A549 (cell line): Measurements from ENCODE around the gene FAM219A.

Source experiments
- CHD2 ChIP-seq: fragments of 150-350 bp; IDR thresholded peaks from 2 replicates; pipeline ENCODE4 v1.6.1; 2014; ENCODE audit warnings: low read length; ENCODE audit not compliant: partially characterized antibody
- FOSL2 ChIP-seq, 2 experiments: fragments of 450-650 bp in 1 of 2; fragments of >200 bp in 1 of 2; sonication (Bioruptor Twin) in 1 of 2; formaldehyde crosslinking; IDR thresholded peaks; 2 replicates each; pipeline versions ENCODE4 v1.5.0 to v1.6.1; 2016 to 2020; ENCODE audit warnings: mild to moderate bottlenecking in 1 of 2, moderate library complexity in 1 of 2
- MAFK ChIP-seq: fragments of 450-650 bp; IDR thresholded peaks from 2 replicates; pipeline ENCODE4 v1.6.1; 2014; ENCODE audit not compliant: partially characterized antibody
- MYC ChIP-seq: IDR thresholded peaks from 2 replicates; pipeline ENCODE4 v1.6.1; 2012; ENCODE audit warnings: mild to moderate bottlenecking, inconsistent platforms, low read length, improper control_type of control experiment, borderline replicate concordance
- POLR2AphosphoS2 ChIP-seq: conservative IDR thresholded peaks from 2 replicates; pipeline ENCODE4 v1.6.1; 2012; ENCODE audit warnings: low read length, improper control_type of control experiment, inconsistent platforms
- RCOR1 ChIP-seq: fragments of 150-350 bp; IDR thresholded peaks from 2 replicates; pipeline ENCODE4 v1.6.1; 2014; ENCODE audit warnings: antibody characterized with exemption, low read length, low read depth
- RFX5 ChIP-seq: fragments of 450-650 bp; IDR thresholded peaks from 2 replicates; pipeline ENCODE4 v1.7.1; 2014; ENCODE audit warnings: antibody characterized with exemption, mild to moderate bottlenecking, moderate library complexity
- RNF2 ChIP-seq: fragments of 200-600 bp; sonication (generic); IDR thresholded peaks from 2 replicates; pipeline ENCODE4 v1.6.1; 2016; ENCODE audit warnings: low read depth, mild to moderate bottlenecking, antibody characterized with exemption, moderate library complexity, borderline replicate concordance
- SREBF2 ChIP-seq: fragments of 450-650 bp; IDR thresholded peaks from 2 replicates; pipeline ENCODE4 v1.6.1; 2014; ENCODE audit warnings: mild to moderate bottlenecking, moderate library complexity
- TF ChIP-seq, protein P1 (sequence below): fragments of >200 bp; sonication (Bioruptor Twin); formaldehyde crosslinking; IDR thresholded peaks from 3 replicates; pipeline ENCODE4 v1.5.1; 2016
- TF ChIP-seq, protein P2 (sequence below): fragments of 200-600 bp; sonication (generic); IDR thresholded peaks from 2 replicates; pipeline ENCODE4 v1.6.1; 2016; ENCODE audit warnings: antibody characterized with exemption, mild to moderate bottlenecking, moderate library complexity
- TF ChIP-seq, protein P3 (sequence below): IDR thresholded peaks from 2 replicates; pipeline ENCODE4 v1.6.1; 2012
- TF ChIP-seq, protein P4 (sequence below): IDR thresholded peaks from 2 replicates; pipeline ENCODE4 v1.6.1; 2012

DNA sequence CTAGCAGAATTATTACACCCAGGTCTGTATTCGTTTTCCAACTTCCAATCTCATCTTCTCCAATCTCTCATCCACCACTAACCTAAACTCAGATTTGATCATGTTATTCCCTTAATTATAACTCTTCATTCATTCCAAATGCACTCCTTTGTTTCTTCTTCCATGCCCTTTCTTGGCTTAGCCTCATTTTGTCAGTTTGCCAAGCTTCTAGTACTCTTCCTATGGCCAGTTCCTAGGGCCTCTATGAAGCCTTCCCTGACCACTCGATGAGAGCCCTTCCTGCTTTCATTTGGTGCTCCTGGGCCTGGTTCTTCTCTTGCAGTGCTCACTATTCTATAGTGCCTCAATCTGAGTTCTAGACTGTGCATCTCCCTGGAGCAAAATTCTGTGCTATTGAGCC lies 5.8 kb downstream of the FAM219A start:
- TF ChIP-seq, protein P1, sequence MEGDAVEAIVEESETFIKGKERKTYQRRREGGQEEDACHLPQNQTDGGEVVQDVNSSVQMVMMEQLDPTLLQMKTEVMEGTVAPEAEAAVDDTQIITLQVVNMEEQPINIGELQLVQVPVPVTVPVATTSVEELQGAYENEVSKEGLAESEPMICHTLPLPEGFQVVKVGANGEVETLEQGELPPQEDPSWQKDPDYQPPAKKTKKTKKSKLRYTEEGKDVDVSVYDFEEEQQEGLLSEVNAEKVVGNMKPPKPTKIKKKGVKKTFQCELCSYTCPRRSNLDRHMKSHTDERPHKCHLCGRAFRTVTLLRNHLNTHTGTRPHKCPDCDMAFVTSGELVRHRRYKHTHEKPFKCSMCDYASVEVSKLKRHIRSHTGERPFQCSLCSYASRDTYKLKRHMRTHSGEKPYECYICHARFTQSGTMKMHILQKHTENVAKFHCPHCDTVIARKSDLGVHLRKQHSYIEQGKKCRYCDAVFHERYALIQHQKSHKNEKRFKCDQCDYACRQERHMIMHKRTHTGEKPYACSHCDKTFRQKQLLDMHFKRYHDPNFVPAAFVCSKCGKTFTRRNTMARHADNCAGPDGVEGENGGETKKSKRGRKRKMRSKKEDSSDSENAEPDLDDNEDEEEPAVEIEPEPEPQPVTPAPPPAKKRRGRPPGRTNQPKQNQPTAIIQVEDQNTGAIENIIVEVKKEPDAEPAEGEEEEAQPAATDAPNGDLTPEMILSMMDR, result no peak
- TF ChIP-seq, protein P2, sequence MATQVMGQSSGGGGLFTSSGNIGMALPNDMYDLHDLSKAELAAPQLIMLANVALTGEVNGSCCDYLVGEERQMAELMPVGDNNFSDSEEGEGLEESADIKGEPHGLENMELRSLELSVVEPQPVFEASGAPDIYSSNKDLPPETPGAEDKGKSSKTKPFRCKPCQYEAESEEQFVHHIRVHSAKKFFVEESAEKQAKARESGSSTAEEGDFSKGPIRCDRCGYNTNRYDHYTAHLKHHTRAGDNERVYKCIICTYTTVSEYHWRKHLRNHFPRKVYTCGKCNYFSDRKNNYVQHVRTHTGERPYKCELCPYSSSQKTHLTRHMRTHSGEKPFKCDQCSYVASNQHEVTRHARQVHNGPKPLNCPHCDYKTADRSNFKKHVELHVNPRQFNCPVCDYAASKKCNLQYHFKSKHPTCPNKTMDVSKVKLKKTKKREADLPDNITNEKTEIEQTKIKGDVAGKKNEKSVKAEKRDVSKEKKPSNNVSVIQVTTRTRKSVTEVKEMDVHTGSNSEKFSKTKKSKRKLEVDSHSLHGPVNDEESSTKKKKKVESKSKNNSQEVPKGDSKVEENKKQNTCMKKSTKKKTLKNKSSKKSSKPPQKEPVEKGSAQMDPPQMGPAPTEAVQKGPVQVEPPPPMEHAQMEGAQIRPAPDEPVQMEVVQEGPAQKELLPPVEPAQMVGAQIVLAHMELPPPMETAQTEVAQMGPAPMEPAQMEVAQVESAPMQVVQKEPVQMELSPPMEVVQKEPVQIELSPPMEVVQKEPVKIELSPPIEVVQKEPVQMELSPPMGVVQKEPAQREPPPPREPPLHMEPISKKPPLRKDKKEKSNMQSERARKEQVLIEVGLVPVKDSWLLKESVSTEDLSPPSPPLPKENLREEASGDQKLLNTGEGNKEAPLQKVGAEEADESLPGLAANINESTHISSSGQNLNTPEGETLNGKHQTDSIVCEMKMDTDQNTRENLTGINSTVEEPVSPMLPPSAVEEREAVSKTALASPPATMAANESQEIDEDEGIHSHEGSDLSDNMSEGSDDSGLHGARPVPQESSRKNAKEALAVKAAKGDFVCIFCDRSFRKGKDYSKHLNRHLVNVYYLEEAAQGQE, result no peak
- no peak for TF ChIP-seq SREBF2
- TF ChIP-seq POLR2AphosphoS2, result no peak
- no peak for TF ChIP-seq RNF2
- no peak for TF ChIP-seq MYC
- TF ChIP-seq, protein P3, sequence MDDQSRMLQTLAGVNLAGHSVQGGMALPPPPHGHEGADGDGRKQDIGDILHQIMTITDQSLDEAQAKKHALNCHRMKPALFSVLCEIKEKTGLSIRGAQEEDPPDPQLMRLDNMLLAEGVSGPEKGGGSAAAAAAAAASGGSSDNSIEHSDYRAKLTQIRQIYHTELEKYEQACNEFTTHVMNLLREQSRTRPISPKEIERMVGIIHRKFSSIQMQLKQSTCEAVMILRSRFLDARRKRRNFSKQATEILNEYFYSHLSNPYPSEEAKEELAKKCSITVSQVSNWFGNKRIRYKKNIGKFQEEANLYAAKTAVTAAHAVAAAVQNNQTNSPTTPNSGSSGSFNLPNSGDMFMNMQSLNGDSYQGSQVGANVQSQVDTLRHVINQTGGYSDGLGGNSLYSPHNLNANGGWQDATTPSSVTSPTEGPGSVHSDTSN, result no peak
- no peak for TF ChIP-seq RFX5
- TF ChIP-seq CHD2, result no peak
- TF ChIP-seq RCOR1, result no peak
- TF ChIP-seq MAFK, result no peak
- TF ChIP-seq FOSL2 (IDR thresholded peaks at IDR 0.05), result no peak
- no peak for TF ChIP-seq FOSL2 (CRISPR knock-in tag; IDR thresholded peaks at IDR 0.05)
- TF ChIP-seq, protein P4, sequence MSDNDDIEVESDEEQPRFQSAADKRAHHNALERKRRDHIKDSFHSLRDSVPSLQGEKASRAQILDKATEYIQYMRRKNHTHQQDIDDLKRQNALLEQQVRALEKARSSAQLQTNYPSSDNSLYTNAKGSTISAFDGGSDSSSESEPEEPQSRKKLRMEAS, result no peak
